GM18511 (cell line): Measurements from ENCODE around the gene PCSK4.

Experiments used
- ATAC-seq: cut with Tn5 transposase; IDR thresholded peaks from one replicate; pipeline ENCODE4 v1.9.1; 2021; ENCODE audit warnings: mild to moderate bottlenecking, moderate library complexity; ENCODE audit not compliant: unreplicated experiment

The PCSK4 gene

DNA sequence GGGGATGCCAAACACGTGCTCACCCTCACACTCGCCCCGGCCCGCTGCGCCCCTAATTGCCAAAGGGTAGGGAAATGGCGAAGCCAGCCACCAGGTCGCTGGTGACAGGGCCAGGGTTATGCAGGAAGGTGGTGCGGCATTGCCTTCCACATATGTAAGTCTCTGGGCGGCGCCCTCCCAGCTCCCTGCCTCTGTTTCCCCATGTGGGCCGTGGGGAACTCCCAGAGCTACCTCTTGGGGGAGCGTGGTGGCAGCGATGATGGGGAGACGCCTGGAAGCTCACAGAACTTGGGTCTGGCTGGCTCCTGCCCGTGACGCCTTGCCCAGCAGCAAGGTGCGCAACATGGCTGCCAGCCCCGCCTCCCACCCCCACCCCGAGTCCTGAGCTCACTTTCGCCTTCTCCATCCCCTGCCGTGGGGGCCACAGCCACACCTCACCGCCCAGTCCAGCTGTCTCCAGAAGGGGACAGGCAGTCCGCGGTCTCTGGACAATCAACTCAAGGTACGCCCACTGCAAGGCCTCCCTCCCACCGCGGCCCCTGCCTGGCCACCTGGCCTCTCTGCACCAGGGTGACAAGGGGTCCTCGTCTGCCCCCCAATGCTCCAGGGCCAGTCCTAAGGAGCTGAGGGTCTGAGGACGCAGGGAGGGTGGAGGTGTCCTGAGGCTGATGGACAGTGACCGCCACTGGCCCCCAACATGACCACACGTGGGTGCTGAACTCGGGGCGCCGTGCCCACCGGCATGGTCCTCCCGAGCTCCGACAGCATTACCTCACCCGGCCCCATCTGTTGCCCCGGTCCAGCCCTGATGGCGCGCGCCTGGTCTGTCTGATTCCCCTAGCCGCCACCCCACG is 17.7 kb downstream of the PCSK4 start:
- ATAC-seq, result no peak

DNA sequence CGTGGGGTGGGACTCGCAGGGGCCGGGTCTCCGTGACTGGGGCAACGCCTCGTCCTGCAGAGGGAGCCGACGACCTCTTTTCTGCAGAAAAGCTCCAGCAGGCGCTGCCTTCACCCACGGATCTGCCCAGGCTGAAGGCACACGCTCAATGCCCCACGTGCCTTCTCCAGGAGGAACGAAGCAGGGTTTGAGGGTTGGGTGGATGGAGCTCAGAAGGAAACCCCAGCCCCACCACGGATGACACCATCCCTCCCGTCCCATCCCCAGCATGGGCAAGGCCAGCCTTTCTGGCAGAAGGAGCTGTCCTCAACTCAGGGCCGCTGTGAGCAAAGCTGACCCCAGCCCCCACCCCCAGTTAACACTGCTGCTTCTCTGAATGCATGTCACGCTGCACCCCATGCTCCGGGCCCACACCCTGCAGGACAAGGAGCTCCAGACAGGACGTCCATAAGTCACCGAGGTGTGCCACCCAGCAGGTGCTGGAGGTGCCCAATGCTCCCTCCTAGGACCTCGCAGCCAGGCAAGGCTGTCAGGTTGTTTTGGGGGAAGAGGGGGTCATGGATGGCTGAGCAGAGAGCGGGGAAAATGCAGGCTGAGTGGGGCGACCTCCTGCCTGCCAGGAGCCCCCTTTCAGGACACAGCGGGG is 18.5 kb downstream of the PCSK4 start:
- no peak for ATAC-seq

DNA sequence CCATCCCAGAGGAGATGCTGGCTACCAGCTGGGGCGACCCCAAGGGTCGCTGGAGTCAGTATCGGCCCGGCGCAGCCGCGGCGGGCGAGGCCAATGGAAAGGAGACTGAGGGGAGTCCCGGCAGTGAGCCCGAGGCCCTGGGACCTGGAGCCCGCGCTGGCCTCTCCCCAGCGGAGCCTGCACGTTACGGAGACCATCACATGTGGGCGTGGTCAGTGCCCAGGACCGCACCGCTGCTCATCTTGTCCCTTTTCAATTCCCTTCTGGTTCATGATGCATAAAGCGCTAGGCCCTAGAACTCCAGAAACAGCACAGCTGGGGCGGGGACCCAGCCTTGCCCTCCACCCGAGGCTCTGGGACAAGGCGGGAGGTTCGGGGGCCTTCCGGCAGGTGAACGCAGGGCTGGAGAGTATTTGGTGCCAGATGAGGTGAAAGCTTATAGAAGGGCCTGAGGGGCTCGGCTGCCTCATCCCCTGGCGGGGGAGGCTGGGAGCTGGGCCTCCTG is 19.1 kb downstream of the PCSK4 start:
- no peak for ATAC-seq

DNA sequence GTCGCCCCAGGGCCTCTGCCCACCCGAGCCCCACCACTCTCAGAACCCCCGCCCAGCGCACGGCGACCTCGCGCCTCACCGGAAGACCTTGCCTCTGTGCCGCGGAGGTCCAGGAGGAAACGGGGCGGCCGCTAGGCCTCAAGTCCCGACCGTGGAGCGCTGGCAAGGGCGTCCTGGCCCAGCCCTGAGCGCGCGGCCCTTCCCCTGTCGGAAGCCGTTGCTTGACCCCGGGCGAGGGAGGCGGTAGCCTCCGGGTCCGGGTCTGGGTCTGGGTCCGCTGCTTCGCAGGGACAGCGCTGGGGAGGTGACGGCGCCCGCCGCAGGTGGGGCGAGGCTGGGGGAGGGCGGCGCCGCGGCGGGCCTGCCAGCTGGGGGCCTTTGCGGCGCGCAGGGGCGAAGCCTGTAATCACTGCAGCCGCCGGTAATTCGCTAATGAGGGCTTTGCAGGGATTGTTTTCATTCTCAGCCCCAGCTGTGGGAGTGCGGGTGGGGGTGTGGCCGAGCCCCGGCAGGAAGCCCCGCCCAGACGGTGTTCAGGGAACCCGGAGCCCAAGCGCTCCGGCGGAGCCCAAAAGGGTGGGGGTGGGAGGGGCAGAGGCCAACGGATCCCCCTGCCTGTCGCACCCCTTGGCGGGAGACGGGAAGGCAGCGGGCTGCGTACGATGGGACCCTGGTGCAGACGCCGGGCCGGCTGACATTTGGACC is 19.7 kb downstream of the PCSK4 start:
- ATAC-seq, result no peak

DNA sequence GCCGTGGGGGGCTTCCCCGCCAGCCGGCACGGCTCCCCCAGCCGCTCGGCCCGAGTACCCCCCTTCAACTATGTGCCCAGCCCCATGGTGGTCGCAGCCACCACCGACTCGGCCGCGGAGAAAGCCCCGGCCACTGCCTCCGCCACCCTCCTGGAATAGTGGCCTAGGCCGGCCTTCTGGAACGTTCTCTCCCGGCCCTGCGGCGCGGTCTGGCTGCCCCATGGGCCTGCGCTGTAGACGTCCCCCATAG is 20.2 kb downstream of the PCSK4 start:
- ATAC-seq, result no peak

DNA sequence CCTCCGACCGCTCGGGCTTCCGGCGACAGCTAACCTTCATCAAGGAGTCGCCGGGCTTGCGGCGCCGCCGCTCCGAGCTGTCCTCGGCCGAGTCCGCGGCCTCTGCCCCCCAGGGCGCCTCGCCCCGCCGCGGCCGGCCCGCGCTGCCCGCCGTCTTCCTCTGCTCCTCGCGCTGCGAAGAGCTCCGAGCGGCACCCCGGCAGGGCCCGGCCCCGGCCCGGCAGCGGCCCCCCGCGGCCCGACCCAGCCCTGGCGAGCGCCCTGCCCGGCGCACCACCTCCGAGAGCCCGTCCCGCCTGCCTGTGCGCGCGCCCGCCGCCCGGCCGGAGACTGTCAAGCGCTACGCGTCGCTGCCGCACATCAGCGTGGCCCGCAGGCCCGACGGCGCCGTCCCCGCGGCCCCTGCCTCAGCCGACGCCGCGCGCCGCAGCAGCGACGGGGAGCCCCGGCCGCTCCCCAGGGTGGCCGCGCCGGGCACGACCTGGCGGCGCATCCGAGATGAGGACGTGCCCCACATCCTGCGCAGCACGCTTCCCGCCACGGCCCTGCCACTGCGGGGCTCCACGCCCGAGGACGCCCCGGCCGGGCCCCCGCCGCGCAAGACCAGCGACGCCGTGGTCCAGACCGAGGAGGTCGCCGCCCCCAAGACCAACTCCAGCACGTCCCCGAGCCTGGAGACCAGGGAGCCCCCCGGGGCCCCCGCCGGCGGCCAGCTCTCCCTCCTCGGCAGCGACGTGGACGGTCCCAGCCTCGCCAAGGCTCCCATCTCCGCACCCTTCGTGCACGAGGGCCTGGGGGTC is 20.7 kb downstream of the PCSK4 start:
- ATAC-seq, result no peak

DNA sequence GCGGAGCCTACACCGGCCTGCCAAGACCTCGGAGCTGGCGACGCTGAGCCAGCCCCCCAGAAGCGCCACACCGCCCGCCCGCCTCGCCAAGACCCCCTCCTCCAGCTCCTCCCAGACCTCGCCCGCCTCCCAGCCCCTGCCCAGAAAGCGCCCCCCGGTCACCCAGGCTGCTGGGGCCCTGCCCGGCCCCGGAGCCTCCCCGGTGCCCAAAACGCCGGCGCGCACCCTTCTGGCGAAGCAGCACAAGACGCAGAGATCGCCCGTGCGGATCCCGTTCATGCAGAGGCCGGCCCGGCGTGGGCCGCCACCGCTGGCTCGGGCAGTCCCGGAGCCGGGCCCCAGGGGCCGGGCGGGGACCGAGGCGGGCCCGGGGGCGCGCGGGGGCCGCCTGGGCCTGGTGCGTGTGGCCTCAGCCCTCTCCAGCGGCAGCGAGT is 21.3 kb downstream of the PCSK4 start:
- ATAC-seq, result no peak

DNA sequence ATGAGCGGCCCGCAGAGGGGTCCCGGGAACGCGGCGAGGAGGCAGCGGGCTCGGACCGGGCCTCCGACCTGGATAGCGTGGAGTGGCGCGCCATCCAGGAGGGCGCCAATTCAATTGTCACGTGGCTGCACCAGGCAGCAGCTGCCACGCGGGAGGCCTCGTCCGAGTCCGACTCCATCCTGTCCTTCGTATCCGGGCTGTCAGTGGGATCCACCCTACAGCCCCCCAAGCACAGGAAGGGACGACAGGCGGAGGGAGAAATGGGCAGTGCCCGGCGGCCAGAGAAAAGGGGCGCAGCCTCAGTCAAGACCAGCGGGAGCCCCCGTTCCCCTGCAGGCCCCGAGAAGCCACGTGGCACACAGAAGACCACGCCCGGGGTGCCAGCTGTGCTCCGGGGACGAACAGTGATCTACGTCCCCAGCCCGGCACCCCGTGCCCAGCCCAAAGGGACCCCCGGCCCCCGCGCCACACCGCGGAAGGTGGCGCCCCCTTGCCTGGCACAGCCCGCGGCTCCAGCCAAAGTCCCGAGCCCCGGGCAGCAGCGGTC is 21.8 kb downstream of the PCSK4 start:
- no peak for ATAC-seq

DNA sequence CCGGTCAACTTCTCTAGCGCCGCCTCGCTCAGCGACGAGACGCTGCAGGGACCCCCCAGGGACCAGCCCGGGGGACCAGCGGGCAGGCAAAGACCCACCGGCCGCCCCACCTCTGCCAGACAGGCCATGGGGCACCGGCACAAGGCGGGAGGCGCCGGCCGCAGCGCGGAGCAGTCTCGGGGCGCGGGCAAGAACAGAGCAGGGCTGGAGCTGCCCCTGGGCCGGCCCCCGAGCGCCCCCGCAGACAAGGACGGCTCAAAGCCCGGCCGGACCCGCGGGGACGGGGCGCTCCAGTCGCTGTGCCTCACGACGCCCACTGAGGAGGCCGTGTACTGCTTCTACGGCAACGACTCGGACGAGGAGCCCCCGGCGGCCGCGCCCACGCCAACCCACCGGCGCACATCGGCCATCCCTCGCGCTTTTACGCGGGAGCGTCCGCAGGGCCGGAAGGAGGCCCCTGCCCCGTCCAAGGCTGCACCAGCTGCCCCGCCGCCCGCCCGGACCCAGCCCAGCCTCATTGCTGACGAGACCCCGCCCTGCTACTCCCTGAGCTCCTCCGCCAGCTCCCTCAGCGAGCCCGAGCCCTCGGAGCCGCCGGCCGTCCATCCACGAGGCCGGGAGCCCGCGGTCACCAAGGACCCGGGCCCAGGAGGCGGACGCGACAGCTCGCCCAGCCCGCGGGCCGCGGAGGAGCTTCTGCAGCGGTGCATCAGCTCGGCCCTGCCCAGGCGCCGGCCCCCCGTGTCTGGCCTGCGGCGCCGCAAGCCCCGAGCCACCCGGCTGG is 22.5 kb downstream of the PCSK4 start:
- ATAC-seq, result no peak

DNA sequence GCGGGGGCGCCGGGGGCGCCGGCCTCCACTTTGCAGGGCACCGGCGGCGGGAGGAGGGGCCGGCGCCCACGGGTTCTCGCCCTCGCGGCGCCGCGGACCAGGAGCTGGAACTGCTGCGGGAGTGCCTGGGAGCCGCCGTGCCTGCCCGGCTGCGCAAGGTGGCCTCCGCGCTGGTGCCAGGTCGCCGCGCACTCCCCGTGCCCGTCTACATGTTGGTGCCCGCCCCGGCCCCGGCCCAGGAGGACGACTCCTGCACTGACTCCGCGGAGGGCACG is 23.0 kb downstream of the PCSK4 start:
- no peak for ATAC-seq

DNA sequence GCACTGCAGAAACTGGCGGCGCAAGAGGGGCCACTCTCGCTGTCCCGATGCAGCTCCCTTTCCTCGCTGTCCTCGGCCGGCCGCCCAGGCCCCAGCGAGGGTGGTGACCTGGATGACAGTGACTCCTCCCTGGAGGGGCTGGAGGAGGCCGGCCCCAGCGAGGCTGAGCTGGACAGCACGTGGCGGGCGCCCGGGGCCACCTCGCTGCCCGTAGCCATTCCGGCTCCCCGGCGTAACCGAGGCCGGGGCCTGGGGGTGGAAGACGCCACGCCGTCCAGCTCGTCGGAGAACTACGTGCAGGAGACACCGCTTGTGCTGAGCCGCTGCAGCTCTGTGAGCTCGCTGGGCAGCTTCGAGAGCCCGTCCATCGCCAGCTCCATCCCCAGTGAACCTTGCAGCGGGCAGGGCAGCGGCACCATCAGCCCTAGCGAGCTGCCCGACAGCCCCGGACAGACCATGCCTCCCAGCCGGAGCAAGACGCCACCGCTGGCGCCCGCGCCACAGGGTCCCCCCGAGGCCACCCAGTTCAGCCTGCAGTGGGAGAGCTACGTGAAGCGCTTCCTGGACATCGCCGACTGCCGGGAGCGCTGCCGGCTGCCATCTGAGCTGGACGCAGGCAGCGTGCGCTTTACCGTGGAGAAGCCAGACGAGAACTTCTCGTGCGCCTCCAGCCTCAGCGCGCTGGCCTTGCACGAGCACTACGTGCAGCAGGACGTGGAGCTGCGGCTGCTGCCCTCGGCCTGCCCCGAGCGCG is 23.5 kb downstream of the PCSK4 start:
- no peak for ATAC-seq

DNA sequence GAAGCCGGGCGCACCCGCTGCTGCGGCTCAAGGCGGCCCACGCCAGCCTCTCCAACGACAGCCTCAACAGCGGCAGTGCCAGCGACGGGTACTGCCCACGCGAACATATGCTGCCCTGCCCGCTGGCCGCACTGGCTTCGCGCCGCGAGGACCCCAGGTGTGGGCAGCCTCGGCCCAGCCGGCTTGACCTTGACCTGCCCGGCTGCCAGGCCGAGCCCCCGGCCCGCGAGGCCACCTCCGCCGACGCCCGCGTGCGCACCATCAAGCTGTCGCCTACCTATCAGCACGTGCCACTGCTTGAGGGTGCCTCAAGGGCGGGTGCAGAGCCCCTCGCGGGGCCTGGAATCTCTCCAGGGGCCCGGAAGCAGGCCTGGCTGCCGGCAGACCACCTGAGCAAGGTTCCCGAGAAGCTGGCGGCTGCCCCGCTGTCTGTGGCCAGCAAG is 24.1 kb downstream of the PCSK4 start:
- ATAC-seq, result no peak

DNA sequence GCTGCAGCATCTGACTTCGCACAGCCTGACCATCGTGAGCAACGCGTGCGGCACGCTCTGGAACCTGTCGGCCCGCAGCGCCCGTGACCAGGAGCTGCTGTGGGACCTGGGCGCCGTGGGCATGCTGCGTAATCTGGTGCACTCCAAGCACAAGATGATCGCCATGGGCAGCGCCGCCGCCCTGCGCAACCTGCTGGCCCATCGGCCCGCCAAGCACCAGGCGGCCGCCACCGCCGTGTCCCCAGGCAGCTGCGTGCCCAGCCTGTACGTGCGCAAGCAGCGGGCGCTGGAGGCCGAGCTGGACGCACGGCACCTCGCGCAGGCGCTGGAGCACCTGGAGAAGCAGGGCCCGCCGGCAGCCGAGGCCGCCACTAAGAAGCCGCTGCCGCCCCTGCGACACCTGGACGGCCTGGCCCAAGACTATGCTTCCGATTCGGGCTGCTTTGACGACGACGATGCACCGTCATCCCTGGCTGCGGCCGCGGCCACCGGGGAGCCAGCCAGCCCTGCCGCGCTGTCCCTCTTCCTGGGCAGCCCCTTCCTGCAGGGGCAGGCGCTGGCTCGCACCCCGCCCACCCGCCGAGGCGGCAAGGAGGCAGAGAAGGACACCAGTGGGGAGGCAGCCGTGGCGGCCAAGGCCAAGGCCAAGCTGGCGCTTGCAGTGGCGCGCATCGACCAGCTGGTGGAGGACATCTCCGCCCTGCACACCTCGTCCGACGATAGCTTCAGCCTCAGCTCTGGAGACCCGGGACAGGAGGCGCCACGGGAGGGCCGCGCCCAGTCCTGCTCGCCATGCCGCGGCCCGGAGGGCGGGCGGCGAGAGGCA is 24.7 kb downstream of the PCSK4 start:
- ATAC-seq, result no peak

DNA sequence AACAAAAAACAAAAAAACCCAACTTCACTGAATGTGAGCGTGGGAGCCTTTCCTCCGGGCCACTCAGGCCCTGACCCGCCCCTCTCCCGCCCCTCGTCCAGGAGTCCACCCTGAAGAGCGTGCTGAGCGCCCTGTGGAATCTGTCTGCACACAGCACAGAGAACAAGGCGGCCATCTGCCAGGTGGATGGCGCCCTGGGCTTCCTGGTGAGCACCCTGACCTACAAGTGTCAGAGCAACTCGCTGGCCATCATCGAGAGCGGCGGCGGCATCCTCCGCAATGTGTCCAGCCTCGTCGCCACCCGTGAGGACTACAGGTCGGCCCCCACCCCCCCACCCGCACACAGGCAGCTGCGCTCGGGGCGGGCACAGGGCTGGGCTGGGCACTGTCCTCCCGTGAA is 28.3 kb downstream of the PCSK4 start:
- ATAC-seq, result no peak

DNA sequence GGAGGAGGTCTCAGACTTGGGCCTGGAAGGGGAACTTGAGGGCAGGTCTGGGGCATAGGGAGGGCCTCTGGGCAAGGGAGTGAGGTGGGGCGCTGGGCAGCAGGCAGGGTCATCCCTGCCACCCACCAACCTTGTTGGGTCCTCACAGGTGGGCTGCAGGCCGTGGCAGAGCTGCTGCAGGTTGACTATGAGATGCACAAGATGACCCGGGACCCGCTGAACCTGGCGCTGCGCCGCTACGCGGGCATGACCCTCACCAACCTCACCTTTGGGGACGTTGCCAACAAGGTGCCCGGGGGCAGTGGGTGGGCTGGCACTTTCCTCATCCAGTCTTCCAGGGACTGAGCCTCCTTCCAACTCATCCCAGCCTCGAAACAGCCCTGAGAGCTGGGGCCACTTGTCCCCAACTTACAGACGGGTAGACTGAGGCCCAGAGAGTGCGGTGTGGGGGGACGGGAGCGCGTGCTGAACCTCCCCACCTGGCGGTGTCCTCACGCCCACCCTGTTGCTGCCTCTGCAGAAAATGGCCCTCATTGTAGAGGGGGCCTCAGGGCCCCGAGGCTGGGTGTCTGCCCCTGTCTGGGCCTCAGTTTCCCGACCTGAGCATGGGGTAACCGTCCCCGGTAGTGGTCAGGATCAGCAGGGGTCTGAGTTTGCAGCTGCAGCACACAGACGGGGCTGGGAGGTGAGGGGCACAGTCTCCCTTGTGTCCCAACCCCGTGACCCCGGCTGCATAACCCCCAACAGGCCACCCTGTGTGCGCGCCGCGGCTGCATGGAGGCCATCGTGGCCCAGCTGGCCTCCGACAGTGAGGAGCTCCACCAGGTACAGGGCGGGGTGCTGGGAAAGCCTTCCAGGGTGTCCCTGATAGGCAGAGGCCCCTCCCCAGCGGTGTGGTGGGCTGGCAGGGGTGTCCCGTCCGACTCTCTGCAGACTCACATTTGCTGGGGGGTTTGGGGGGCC is 29.8 kb downstream of the PCSK4 start:
- no peak for ATAC-seq

DNA sequence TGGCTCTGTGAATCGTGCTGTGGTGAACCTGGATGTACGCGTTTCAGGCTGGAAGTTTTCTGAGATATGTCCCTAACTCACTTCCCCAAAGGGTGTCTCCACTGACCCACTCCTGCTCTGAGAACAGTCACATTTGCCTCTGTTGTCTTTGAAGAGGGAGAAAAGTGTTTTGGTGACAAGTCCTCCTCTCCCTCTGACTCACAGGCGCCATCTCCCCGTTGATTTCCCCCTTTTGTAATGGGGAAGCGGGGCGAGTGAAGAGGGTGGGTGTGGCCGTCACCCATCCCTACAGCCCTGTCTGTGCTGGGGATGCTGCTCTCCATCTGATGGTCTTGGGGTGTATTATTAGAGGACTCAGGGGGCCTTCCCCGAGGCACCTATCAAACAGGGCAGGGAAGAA is 30.7 kb downstream of the PCSK4 start:
- ATAC-seq, result no peak

DNA sequence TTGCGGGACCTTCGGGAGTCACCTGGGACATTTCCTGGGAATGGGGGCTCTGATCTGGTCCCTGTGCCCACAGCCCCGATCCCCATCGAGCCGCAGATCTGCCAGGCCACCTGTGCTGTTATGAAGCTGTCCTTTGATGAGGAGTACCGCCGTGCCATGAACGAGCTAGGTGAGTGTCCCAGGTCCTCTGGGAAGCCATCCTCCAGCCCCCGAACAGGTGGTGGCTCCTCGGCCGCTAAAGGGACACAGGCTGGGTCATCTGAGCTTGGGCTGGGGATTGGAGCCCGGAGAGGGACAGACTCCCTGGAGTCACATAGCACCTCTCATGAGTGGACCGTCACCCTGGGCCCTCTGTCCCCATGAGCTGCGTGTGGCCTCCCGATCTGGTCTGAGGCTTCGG is 32.3 kb downstream of the PCSK4 start:
- no peak for ATAC-seq
